Lung (tissue), 12 donors: ENCODE data around the gene DOCK4. TPM values are rescaled to one million over a fixed set of nuclear protein-coding genes. Genes with fewer than 3 reads are reported as not detected.

Source experiments
- ATAC-seq: fragments of 200-7000 bp; cut with Tn5 transposase; one replicate; pipeline ENCODE4 v1.9.1; 2020; ENCODE audit warnings: moderate number of reproducible peaks; ENCODE audit not compliant: insufficient read depth, low FRiP score
- DNase-seq, 3 donors: peaks; one replicate each; pipeline ENCODE4 v3.0.0-alpha.2; 2013 to 2017
- H3K27ac ChIP-seq, 2 donors: one replicate each; pipeline ENCODE4 v1.5.1; 2013; ENCODE audit warnings: mild to moderate bottlenecking in 2 of 2, moderate library complexity in 2 of 2, control low read depth in 1 of 2, inconsistent platforms in 1 of 2, low read depth in 1 of 2, low read length in 1 of 2
- H3K27me3 ChIP-seq, 3 donors: one replicate each; pipeline ENCODE4 v1.5.1; 2013; ENCODE audit warnings: low read length in 2 of 3; ENCODE audit not compliant: control insufficient read depth in 3 of 3, insufficient read depth in 3 of 3
- H3K36me3 ChIP-seq, 4 donors: one replicate each; pipeline ENCODE4 v1.5.1; 2013; ENCODE audit warnings: low read length in 4 of 4, mild to moderate bottlenecking in 1 of 4, moderate library complexity in 1 of 4; ENCODE audit not compliant: control insufficient read depth in 4 of 4, insufficient read depth in 4 of 4
- H3K4me1 ChIP-seq, 5 donors: one replicate each; pipeline ENCODE4 v1.5.1; 2013; ENCODE audit warnings: low read length in 5 of 5, mild to moderate bottlenecking in 2 of 5, moderate library complexity in 1 of 5; ENCODE audit not compliant: control insufficient read depth in 5 of 5, insufficient read depth in 5 of 5
- H3K4me3 ChIP-seq: one replicate; pipeline ENCODE4 v1.5.1; 2013; ENCODE audit warnings: mild to moderate bottlenecking, control low read depth, moderate library complexity
- H3K9ac ChIP-seq, 2 donors: one replicate each; pipeline ENCODE4 v1.5.1; 2013; ENCODE audit warnings: low read length in 2 of 2, control low read depth in 1 of 2; ENCODE audit not compliant: insufficient read depth in 1 of 2
- H3K9me3 ChIP-seq, 4 donors: one replicate each; pipeline ENCODE4 v1.5.1; 2013; ENCODE audit warnings: low read length in 3 of 4, mild to moderate bottlenecking in 1 of 4, moderate library complexity in 1 of 4; ENCODE audit not compliant: control insufficient read depth in 4 of 4, insufficient read depth in 3 of 4
- WGBS, 2 donors: extraction: QIAGEN DNeasy Blood & Tissue Kit; methylation state at CpG; one replicate each; pipeline ENCODE4 v1.1.7; 2013; 5-methylcytosine and 5-hydroxymethylcytosine counted together
- polyA plus RNA-seq, 2 donors: library from polyadenylated mRNA; stranded (reverse); fragments of 200-250 nt; gene quantifications; one replicate each; pipeline ENCODE4 v1.2.1, GENCODE V29; 2013
- total RNA-seq, 2 donors: library from RNA; depleted of rRNA in 1 of 2; stranded (reverse); fragments of >200 nt in 1 of 2; gene quantifications; one replicate each; pipeline ENCODE4 v1.2.1, GENCODE V29; 2014 to 2021
- TF ChIP-seq, protein P1 (sequence below): IDR thresholded peaks from 2 replicates; pipeline ENCODE4 v1.5.1; 2012; ENCODE audit warnings: mild to moderate bottlenecking; ENCODE audit errors: control extremely low read depth, extremely low read depth
- donor health status: control.
- donor health status: control.
- donor health status: Bipolar disorder and iron deficiency.
- donor health status: healthy.
- donor health status: DM: yes; HTN: yes; CAD: no.

Gene DOCK4
- total and polyA plus RNA-seq, 4 donors = 18.7 to 163 (median 40.3) TPM

- Histone ChIP-seq H3K27ac (no peak overlapping the region), H3K36me3 (no peaks in the 10 kb centered on the region), H3K27me3 (no peaks in the 10 kb centered on the region), H3K9ac (no peak overlapping the region), H3K4me3 (no peak overlapping the region), H3K9me3 (no peaks in the 10 kb centered on the region), H3K4me1 (peaks cover 5 to 26% (median 13%) of the 10 kb centered on the region in 5 donors)
- TF ChIP-seq, protein P1, sequence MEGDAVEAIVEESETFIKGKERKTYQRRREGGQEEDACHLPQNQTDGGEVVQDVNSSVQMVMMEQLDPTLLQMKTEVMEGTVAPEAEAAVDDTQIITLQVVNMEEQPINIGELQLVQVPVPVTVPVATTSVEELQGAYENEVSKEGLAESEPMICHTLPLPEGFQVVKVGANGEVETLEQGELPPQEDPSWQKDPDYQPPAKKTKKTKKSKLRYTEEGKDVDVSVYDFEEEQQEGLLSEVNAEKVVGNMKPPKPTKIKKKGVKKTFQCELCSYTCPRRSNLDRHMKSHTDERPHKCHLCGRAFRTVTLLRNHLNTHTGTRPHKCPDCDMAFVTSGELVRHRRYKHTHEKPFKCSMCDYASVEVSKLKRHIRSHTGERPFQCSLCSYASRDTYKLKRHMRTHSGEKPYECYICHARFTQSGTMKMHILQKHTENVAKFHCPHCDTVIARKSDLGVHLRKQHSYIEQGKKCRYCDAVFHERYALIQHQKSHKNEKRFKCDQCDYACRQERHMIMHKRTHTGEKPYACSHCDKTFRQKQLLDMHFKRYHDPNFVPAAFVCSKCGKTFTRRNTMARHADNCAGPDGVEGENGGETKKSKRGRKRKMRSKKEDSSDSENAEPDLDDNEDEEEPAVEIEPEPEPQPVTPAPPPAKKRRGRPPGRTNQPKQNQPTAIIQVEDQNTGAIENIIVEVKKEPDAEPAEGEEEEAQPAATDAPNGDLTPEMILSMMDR = no peak
- 51 to 76% methylated on average over 4 of the region's 4 CpGs for WGBS, 2 donors
- DNase-seq (no peak), ATAC-seq (no peak)
These were observed 62.6 kb downstream of the DOCK4 start for GRCh38 chr7:112143582-112143981.

DNA sequence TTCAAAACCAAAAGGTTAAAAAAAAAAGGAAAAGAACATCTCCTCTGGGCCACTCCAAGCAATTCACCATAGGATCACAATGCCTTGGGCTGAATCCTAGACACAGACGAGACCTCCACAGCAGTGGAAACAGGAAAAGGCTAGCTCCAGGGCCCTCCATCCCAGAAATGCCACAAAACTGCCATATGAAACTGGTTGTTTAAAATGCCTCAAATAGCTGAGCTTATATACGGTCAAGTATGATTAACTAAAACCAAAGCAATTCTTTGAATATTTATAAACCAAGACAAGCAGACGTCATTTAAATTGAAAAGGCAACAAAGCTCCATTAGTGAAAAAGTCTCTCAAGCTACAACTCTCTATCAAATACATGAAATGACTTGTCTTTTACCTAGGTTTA, 63.1 kb downstream of the DOCK4 start:
- Histone ChIP-seq H3K27ac (no peak overlapping the region), H3K9ac (no peak overlapping the region), H3K9me3 (no peaks in the 10 kb centered on the region), H3K4me1 (peaks cover 5 to 27% (median 13%) of the 10 kb centered on the region in 5 donors), H3K27me3 (no peaks in the 10 kb centered on the region), H3K4me3 (no peak overlapping the region), H3K36me3 (no peaks in the 10 kb centered on the region)
- no peak for ATAC-seq
- DNase-seq = no peak
- WGBS, 2 donors = 67 to 78% methylated on average over 3 of the region's 3 CpGs
- TF ChIP-seq, protein P1 = no peak

- H3K27me3 ChIP-seq = no peaks in the 10 kb centered on the region
- no peak overlapping the region for H3K4me3 ChIP-seq
- no peak overlapping the region for H3K27ac ChIP-seq
- 66 to 84% methylated on average over 3 of the region's 3 CpGs for WGBS, 2 donors
- DNase-seq = peak in 2 of 3 donors; percentile 42 to 65
- H3K9ac ChIP-seq = no peak overlapping the region
- TF ChIP-seq, protein P1 = no peak
- ATAC-seq = no peak
- H3K9me3 ChIP-seq = no peaks in the 10 kb centered on the region
- peaks cover 5 to 29% (median 13%) of the 10 kb centered on the region in 5 donors for H3K4me1 ChIP-seq
- no peaks in the 10 kb centered on the region for H3K36me3 ChIP-seq
These were observed 65.6 kb downstream of the DOCK4 start for GRCh38 chr7:112140600-112140999.

DNA sequence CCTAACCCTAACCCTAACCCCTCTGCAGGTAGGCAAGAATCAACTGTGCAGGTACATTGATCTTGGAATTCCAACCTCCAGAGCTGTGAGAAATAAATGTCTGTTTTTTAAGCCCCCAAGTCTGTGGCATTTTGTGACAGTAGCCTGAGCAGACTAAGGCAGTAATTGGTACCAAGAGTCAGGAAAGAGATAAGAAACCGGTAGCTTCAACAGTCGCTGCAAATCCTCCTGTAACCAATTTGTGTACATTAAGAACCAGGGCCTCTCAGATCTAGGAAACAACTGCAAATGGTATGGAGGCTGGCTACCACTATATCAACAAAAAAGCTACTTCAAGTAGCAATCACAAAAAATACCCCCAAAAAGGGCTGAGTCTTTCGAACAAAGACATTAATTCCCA, 67.3 kb downstream of the DOCK4 start:
- Histone ChIP-seq H3K9ac (no peak overlapping the region), H3K27ac (peak overlapping the region in 1 of 2 donors; percentile 24), H3K4me1 (peaks cover 0 to 24% (median 7%) of the 10 kb centered on the region in 5 donors), H3K36me3 (no peaks in the 10 kb centered on the region), H3K4me3 (no peak overlapping the region), H3K27me3 (no peaks in the 10 kb centered on the region), H3K9me3 (no peaks in the 10 kb centered on the region)
- TF ChIP-seq, protein P1 = no peak
- DNase-seq (no peak), ATAC-seq (no peak)
- WGBS, 2 donors = 84 to 90% methylated on average over 3 of the region's 3 CpGs
